KBM-7 (cell line): ENCODE measurements around the gene DHRS1.

Source experiments
- DNase-seq: peaks from one replicate; pipeline ENCODE4 v3.0.0-alpha.2; 2015
- in situ Hi-C: fragments of 300-500 bp; cut with MboI; formaldehyde crosslinking; loops from 2 replicates; pipeline ENCODE4 v1.14.3; 2020; ENCODE audit warnings: low sequenced_read_pairs, low pct_unique_long_range_greater_than_20kb, mixed read lengths

Gene DHRS1

DNA sequence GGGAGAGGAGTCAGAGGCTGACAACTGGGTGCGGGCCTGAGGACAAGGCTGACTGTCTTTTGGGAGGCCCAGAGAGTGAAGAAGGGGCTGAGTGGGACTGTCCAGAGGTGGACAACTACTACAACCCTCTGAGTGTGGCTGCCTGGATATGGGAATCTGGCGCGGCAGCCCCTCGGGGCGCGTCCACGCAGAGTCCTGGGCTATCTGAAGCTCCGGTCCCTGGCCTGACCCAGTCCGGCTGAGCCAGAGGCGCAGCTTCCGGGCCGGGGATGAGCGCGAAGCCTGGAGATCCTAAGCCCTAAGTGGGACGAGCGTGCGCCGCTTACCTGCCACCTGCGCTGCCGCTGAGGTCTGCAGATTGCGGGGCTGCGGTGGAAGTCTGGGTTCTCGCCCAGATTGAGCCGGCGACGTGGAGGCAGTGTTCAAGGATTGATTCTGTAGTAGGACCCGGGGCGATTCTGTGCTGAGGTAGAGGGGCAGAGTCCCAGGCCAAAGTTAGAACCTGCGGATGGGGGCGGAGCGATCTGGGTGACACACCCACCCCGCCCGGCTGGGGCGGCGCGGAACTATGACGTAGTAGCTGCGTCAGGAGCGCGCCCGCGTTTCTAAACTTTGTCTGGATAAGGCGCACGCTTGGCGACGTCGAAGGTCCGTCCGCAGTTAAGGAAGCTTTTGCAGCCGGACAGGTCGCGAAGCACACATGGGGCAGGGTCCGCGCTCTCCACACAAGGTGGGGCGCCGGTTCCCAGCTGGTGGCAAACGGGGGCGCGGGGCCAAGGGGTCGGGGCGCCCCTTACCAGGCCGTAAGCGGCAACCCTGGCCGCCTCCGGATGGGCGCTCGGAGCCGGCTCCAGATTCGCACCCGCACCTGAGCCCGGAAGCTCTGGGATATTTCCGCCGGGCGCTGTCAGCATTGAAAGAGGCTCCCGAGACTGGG lies at the start of gene DHRS1, which contains the start of gene NOP9:
Gene DHRS1 (minus strand): TSS at position 526 of the 937 bp plus-strand sequence. CDS start 674 bp downstream, outside the sequence.
Gene NOP9 (plus strand): TSS at position 596 of the 937 bp plus-strand sequence. CDS start 105 bp downstream, at position 701.
- in situ Hi-C loops: loop anchor here (10.0 kb wide), 1 partner anchor 55 kb away; the partner anchor contains the start of gene TINF2
- DNase-seq: peak; percentile 95

DNA sequence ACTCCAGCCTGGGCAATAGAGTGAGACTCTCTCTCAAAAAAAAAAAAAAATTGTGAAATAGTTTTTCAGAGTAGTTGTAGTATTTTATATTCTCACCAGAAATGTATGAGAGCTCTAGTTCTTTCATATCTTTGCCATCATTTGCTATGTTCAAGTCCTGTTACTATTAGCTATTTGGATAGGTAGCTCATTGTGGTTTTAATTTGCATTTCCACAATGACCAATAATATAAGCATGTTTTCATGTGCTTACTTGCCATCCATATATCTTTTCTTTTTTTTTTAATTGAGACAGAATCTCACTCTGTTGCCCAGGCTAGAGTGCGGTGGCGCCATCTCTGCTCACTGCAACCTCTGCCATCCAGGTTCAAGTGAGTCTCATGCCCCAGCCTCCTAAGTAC lies 48.6 kb upstream of the DHRS1 start:
- no peak for DNase-seq
- in situ Hi-C loops: loop anchor here (25.0 kb wide), 1 partner anchor 339 kb away; no protein-coding TSS in a partner anchor

DNA sequence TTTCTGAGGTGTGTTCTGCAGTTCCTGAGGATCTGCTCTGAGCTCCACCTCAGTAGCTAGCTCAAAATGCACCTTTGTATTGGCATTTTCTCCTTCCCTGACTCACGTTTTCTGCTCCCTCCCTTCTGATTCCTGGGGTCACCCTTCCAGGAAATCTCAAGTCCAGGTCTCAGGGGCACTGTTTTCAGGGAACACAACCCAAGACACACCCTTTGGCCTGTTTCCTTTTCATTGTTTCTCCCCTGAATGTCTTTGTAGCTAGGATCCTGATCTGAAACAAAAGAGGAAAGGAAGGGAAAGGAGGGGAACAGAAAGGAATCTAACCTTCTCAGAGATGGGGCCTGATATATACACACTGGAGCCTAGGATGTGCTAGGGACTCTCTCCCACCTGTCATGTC lies 47.6 kb upstream of the DHRS1 start:
- in situ Hi-C loops: loop anchor here (25.0 kb wide), 1 partner anchor 340 kb away; no protein-coding TSS in a partner anchor
- no peak for DNase-seq

DNA sequence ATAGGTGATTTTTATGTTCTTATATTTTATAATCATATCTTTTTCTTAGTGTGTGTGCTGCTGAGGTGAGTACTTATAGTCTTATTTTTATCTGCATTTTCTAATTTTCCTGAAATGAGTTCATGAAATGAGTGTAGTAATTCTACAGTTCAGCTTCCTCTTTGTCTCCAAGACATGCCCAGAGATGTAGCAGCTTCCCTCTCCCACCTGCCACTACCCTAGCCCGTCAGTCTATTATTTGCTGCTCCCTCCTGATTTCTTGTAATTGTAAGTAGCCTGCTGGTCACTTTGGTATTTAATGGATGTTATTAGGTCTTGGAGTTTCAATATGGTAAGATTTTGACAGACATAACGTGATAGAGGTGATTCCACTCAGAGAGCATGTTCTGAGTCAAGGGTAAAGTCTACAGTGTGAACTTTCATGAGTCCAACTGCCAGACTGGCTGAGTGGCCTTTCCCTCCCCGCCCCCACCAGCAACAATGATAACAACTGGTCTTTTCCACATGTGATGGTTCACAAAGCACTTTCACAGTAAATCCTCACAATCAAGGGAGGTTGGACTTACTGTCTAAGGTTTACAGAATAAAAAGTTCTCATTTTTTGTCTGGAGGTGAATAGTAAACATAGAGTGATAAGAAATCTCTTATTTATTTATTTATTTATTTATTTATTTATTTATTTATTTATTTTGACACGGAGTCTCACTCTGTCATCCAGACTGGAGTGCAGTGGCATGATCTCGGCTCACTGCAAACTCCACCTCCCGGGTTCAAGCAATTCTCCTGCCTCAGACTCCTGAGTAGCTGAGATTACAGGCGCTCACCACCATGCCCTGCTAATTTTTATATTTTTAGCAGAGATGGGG lies 44.4 kb upstream of the DHRS1 start:
- in situ Hi-C loops: loop anchor here (25.0 kb wide), 1 partner anchor 343 kb away; no protein-coding TSS in a partner anchor
- peak; percentile 43 for DNase-seq

DNA sequence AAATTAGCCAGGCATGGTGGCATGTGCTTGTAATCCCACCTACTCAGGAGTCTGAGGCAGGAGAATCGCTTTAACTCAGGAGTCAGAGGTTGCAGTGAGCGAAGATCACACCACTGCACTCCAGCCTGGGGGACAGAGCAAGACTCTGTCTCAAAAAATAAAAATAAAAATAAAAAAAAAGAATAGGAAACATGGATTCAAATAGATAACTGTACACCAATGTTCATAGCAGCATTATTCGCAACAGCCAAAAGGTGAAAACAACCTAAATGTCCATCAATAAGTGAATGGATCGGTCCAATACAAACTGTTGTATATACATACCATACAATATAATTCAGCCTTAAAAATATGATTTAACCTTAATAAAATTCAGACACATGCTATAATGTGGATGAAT lies 43.3 kb upstream of the DHRS1 start:
- in situ Hi-C loops: loop anchor here (25.0 kb wide), 1 partner anchor 344 kb away; no protein-coding TSS in a partner anchor
- no peak for DNase-seq

DNA sequence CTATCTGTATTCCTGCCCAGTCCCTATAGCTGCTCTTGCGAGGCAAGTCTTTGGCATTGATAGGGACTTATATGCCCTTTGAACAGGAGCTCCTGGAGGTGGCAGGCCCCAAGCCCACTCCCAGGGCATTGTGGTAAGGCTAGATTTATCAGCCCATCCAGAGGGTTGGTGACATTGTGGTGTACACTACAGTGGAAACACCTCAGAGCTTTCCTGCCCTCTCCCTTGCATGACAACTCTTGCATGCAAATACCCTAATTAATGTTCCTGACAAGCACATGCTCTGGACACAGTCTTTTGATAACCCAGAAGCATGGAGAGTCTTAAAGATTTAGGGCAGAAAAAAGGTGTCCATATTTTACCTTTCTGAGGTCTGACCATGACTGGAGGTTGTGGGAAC lies 41.0 kb upstream of the DHRS1 start:
- in situ Hi-C loops: loop anchor here (25.0 kb wide), 1 partner anchor 347 kb away; no protein-coding TSS in a partner anchor
- no peak for DNase-seq

DNA sequence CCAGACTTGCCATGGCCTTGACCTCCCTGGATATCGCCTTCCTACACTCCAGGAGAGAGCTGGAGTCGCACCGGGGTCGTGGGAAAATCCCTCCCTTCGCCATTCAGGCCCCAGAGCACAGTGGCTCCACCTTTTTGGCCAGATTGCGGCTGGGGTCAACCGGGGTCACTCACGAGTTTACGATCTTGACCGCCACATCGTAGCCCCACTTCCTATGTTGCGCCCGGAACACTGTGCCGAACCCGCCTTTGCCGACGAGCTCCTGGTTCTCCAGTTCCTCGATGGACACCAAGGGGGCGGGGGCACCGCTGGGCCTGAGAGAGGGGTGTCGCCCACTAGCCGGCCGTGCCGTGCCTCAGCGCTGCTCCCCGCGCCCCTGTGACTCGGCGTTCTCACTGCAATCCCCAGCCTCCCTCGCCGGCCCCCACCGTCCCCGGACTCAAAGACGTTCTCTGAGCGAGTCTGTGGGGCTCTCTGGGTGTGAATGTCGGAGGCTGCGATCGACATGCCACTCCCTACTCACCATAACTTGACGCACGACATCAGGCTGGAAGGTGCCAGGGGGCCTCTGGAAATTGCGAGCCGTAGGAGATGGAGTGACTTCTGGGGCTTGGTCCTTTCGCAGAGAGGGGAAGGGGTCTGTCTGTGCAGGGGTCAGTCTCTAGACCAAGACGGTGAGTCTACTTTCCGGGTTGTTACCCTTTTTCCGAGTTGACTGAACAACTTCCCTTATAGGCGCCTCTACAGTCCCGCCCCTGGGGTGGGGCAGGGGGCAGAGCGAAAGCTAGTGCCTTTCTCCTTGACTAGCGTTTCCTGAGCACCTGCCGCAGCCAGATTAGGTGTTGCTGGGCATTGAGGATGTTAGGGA lies 39.9 kb upstream of the DHRS1 start, which contains the start of gene RIPK3:
Gene RIPK3 (minus strand): TSS at position 708 of the 868 bp plus-strand sequence. CDS start 165 bp downstream, at position 543.
- in situ Hi-C loops: loop anchor here (10.0 to 25.0 kb wide), 2 partner anchors 95 to 348 kb away; no protein-coding TSS in a partner anchor

DNA sequence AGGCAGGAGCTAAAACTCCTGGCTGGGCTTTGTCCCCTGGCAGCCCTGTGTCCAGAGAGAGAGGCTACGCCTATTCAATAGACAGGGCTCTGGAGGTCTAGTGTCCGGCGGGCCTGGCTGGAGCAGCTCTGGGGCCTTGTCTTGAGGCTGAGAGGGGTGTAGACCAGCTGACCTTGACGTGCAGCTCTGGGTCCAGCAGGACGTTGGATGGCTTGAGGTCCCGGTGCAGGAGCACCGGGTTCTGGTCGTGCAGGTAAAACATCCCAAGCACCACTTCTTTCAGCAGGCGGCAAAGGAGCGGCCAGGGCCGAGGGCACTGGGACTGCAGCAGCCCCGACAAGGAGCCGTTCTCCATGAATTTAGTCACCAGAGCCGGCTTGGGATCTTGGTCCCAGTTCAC lies 39.3 kb upstream of the DHRS1 start:
- in situ Hi-C loops: loop anchor here (10.0 to 25.0 kb wide), 2 partner anchors 96 to 348 kb away; no protein-coding TSS in a partner anchor
- no peak for DNase-seq

More for the DNA sequence above, 39.9 kb upstream of the DHRS1 start, which contains the start of gene RIPK3:
- peak; percentile 61 for DNase-seq

DNA sequence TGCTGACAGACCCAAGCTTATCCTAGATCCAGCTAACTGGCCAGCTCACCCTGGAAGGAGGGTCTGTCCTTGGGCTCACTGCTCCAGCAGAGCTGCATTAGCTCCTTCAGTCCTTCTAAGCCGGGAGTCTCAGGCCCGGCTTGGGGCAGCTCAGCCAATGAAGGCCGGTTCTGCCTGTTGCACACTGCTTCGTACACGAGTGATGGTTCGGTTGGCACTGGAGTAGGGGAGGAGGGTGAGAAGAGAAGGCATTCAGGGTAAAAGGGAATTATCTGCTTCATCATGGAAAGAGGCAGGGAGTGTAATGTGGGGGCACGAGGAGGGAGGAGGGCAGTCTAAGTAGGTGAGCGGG lies 38.2 kb upstream of the DHRS1 start:
- DNase-seq: no peak
- in situ Hi-C loops: loop anchor here (10.0 to 25.0 kb wide), 2 partner anchors 97 to 350 kb away; no protein-coding TSS in a partner anchor

DNA sequence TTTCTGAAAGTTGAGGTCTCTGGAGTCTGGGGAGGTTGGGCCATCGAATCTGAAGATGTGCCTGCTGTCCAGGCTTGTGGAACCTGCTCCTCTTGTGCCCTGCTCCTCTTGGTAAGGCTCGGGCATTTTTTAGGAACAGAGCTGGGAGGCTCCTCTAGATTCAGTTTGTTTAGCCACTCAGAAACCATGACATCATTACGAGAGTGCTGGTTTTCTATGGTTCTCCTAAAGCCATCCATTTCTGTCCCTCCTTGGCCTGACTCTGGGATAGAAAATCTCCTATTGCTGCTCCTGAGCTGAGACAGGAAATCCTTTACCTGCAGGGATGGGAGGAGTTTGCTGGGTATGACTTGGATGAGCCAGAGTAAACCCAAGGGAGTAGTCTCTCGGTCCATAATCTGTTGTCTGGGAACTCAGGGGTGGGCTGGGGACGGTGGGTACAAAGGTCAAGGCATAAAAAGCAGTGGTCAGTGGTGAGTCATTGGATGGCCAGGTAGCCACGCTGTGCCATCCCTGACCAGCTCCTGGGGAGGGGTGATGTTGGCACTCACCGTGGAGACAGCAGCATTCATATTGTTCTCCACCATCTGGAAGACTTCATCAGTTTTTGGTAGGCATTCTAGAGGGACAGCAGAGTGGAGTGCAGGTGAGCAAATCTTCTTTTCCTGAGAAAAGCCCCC lies 37.7 kb upstream of the DHRS1 start:
- in situ Hi-C loops: loop anchor here (10.0 to 25.0 kb wide), 2 partner anchors 98 to 350 kb away; no protein-coding TSS in a partner anchor
- DNase-seq: no peak

DNA sequence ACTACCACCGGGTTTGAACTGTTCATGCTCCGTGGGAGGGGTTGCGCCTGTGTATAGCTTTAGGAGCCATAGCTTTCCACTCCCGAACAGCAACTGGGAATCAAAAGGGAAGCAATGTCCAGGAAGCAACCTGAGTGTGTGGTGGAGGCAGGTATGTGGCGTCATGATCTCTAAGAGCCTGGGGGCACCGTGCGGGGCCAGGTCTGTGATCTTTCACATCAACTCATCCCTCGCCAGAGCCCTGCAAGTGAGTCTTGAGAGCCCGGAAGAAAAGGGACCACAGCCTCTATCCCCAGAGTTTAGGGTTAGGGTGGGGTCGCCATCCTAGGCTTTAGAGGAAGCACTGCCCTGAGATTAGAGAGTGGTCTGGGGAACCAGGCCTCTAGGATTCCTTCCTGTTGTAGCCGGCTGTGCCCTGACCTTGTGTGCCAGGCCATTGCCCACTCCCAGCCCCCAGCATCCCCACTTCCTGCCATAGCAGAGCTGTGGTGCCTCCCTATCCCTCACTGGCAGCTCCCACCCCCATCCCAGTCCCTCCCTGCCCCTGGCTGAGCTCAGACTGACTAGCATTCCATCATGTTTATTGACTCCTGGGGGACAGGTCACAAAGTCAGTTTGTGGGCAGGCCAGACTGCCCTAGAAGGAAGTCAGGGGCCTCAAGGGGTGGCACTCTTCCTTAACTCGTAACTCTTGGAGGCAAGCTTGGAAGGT lies 36.0 kb upstream of the DHRS1 start:
- no peak for DNase-seq
- in situ Hi-C loops: loop anchor here (10.0 to 25.0 kb wide), 2 partner anchors 99 to 352 kb away; no protein-coding TSS in a partner anchor

DNA sequence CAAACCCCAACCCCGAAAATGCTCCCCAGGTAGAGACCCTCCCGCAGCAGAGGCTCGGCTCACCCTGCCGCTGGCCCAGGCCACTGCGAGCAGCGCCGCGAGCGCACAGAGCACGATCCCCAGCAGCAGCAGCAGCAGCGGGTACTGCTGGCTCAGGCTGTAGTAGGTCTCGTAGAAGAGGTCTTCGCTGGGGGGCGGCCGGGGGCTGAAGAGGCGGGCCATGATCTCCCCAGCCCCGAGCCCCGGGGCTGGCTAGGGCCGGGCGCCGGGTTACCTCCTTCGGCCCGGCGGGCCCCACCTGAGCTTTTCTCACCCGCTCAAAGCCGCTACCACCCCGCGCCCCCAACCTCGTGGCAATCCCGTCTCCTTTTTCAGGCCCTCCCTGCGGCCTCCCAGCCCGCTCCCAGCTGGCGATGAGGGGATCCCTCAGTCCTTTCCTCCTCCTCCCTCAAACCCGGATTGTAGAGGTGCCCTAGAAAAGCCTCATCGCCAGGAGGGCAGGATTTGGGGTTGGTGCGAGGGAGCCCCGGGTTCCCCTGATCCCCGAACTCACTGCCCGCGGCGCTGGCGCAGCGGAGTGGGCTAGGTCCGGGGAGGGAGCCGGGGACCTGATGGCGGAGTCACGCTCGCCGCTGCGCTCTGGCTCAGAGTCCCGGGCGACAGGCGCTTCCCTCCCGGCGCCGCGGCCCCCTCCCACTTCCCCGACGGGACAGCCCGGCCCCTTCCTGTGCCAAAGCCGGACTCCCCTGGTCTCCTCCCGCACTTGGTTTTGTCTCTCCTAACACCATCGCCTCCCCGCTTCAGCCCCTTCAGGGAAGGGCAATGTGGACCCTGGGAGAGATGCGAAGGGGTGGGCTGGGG lies 35.1 kb upstream of the DHRS1 start, which contains the start of gene ADCY4:
Gene ADCY4 (minus strand): TSS at position 641 of the 861 bp plus-strand sequence. CDS start 419 bp downstream, at position 222.
- no peak for DNase-seq
- in situ Hi-C loops: loop anchor here (10.0 to 25.0 kb wide), 2 partner anchors 100 to 353 kb away; no protein-coding TSS in a partner anchor

DNA sequence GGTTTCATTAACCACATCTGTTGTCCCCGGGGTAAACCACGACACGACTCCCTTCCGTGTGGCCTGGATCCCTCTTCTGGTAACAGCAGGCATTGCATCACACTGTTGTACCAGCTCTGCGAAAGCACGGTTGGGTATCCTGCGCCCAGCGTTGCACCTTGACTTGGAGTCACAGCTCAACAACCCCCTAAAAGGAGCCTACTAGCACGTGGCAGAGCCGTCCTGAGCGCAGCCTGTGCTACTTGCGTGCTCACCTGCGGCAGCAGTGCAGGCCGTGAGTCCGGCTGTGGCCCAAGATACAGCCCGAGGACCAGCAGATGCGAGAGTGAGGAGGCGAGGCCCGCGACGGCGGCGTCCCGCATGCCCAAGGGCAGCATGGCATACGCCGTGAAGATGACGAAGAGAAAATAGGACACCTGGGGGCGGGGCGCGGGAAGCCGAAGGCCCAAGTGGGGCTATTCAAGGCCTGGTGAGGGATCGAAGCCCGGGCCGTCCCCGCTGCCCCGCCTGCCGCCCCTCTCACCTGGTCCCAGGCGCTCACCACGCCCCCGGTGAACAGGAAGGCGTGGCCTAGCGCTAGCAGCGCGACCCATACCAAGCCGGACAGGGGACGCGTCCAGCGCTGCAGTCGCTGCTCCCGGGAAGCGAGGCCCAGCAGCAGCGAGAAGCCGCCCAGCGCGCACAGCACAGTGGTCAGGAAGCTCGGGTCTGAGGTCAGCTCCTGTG lies 32.9 kb upstream of the DHRS1 start:
- peak; percentile 77 for DNase-seq
- in situ Hi-C loops: loop anchor here (10.0 to 25.0 kb wide), 2 partner anchors 102 to 355 kb away; no protein-coding TSS in a partner anchor

DNA sequence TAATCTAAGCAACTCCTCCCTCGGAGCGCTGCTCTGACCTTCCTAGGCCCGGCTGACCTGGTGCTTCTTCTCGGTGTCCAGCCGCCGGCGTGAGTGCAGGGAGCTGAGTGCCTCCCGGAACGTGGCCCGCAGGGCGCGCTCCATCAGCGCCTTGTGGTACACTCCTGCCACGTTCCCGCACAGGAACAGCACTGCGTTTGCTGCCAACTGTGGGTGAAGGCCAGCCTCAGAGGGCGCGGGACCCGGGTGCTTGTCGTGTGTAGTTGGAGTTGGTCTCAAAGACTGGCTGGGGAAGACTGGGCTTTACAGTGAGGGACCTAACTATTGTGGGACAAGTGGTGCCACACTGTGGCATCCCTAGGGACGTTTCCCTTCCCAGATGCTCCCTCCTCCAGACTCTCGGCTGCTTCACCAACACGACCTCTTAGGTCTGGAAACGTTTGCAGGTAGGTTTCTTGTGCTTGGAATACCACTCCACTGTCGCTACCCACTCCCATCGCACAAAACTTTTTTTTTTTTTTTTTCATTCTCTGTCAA lies 32.2 kb upstream of the DHRS1 start:
- no peak for DNase-seq
- in situ Hi-C loops: loop anchor here (10.0 to 25.0 kb wide), 2 partner anchors 103 to 356 kb away; no protein-coding TSS in a partner anchor
